ENCODE measurements around the gene PXYLP1.

The PXYLP1 gene

GRCh38 chr3:141250828-141251227 is 19.2 kb downstream of the PXYLP1 start:
- no peak for DNase-seq

- no peak for DNase-seq
Observed at GRCh38 chr3:141253326-141253725, 21.7 kb downstream of the PXYLP1 start.

GRCh38 chr3:141253811-141254210 is 22.2 kb downstream of the PXYLP1 start:
- no peak for DNase-seq

GRCh38 chr3:141255137-141255845 is 23.7 kb downstream of the PXYLP1 start:
- no peak for DNase-seq

GRCh38 chr3:141255846-141256261 is 24.2 kb downstream of the PXYLP1 start:
- DNase-seq = peak; percentile 57 to 69

GRCh38 chr3:141256820-141257219 is 25.2 kb downstream of the PXYLP1 start:
- no peak for DNase-seq

- no peak for DNase-seq
Observed at GRCh38 chr3:141257961-141258360, 26.3 kb downstream of the PXYLP1 start.

- no peak for DNase-seq
Observed at GRCh38 chr3:141258973-141259372, 27.3 kb downstream of the PXYLP1 start.

GRCh38 chr3:141259821-141260629 is 28.4 kb downstream of the PXYLP1 start:
- DNase-seq = no peak

- DNase-seq = no peak
Observed at GRCh38 chr3:141260630-141260927, 29.0 kb downstream of the PXYLP1 start.

- DNase-seq = no peak
Observed at GRCh38 chr3:141261472-141262307, 30.1 kb downstream of the PXYLP1 start.

- DNase-seq = no peak
Observed at GRCh38 chr3:141262308-141262705, 30.7 kb downstream of the PXYLP1 start.

- no peak for DNase-seq
Observed at GRCh38 chr3:141266186-141266585, 34.6 kb downstream of the PXYLP1 start.

GRCh38 chr3:141266797-141267555 is 35.4 kb downstream of the PXYLP1 start:
- DNase-seq = peak; percentile 27 to 41

- DNase-seq = no peak
Observed at GRCh38 chr3:141267629-141268028, 36.0 kb downstream of the PXYLP1 start.

- peak in 1 of 2 donors; percentile 8 for DNase-seq
Observed at GRCh38 chr3:141268306-141268705, 36.7 kb downstream of the PXYLP1 start.

GRCh38 chr3:141268791-141269190 is 37.2 kb downstream of the PXYLP1 start:
- no peak for DNase-seq

GRCh38 chr3:141269961-141270360 is 38.3 kb downstream of the PXYLP1 start:
- DNase-seq = no peak

GRCh38 chr3:141271279-141272030 is 39.8 kb downstream of the PXYLP1 start:
- DNase-seq = no peak

GRCh38 chr3:141272906-141273662 is 41.5 kb downstream of the PXYLP1 start:
- no peak for DNase-seq

Measured in CD4-positive, alpha-beta T cell treated with Interleukin-1 beta for 1 hour (primary cell).